K562 (cell line): Measurements from ENCODE around the gene HRCT1. TPM values are rescaled to one million over a fixed set of nuclear protein-coding genes. Genes with fewer than 3 reads are reported as not detected.
A peak's percentile ranks its signal among the peaks of the same experiment; 100 is the strongest.

Experiments
- CHAMP1 ChIP-seq: fragments of 450-650 bp; IDR thresholded peaks from 2 replicates; pipeline ENCODE4 v1.6.1; 2016; ENCODE audit warnings: mild to moderate bottlenecking
- DEAF1 ChIP-seq: fragments of 450-650 bp; formaldehyde crosslinking; IDR thresholded peaks from 2 replicates; pipeline ENCODE4 v1.4.0; 2020; ENCODE audit warnings: mild to moderate bottlenecking, moderate library complexity
- E2F8 ChIP-seq: fragments of 450-650 bp; IDR thresholded peaks from 2 replicates; pipeline ENCODE4 v1.7.1; 2018; ENCODE audit warnings: mild to moderate bottlenecking, low read depth; ENCODE audit not compliant: partially characterized antibody
- E4F1 ChIP-seq: fragments of 250-450 bp; sonication (Bioruptor Pico); IDR thresholded peaks from 2 replicates; pipeline ENCODE4 v1.5.0; 2021; ENCODE audit warnings: mild to moderate bottlenecking, borderline replicate concordance
- JUND ChIP-seq, 2 experiments: IDR thresholded peaks; 2 replicates in 1 of 2; 3 replicates in 1 of 2; pipeline ENCODE4 v1.6.1; 2011; ENCODE audit warnings: borderline replicate concordance in 2 of 2, low read depth in 2 of 2, low read length in 2 of 2, improper control_type of control experiment in 1 of 2, missing biosample characterization in 1 of 2, missing genetic modification characterization in 1 of 2, missing genetic modification reagents in 1 of 2
- MAZ ChIP-seq, 2 experiments: fragments of 450-650 bp in 1 of 2; sonication (generic) in 1 of 2; formaldehyde crosslinking; IDR thresholded peaks in 1 of 2; conservative IDR thresholded peaks in 1 of 2; 2 replicates each; pipeline versions ENCODE4 v1.4.0 to v1.5.0; 2020; ENCODE audit warnings: mild to moderate bottlenecking in 1 of 2, missing genetic modification reagents in 1 of 2
- MTA3 ChIP-seq: fragments of 450-650 bp; formaldehyde crosslinking; IDR thresholded peaks from 2 replicates; pipeline ENCODE4 v1.6.1; 2017; ENCODE audit warnings: mild to moderate bottlenecking, borderline replicate concordance
- NONO ChIP-seq, 2 experiments: fragments of 200-400 bp in 1 of 2; fragments of 450-650 bp in 1 of 2; formaldehyde crosslinking in 1 of 2; IDR thresholded peaks; 2 replicates each; pipeline ENCODE4 v1.6.1; 2017; ENCODE audit warnings: low read depth in 2 of 2, mild to moderate bottlenecking in 2 of 2, moderate library complexity in 2 of 2, low read length in 1 of 2
- PHF21A ChIP-seq: fragments of 450-650 bp; IDR thresholded peaks from 2 replicates; pipeline ENCODE4 v1.6.1; 2017; ENCODE audit warnings: low read depth, borderline replicate concordance
- PKNOX1 ChIP-seq: fragments of 450-650 bp; IDR thresholded peaks from 2 replicates; pipeline ENCODE4 v1.6.1; 2016
- SETDB1 ChIP-seq: IDR thresholded peaks from one replicate; pipeline ENCODE4 v1.6.1; 2012; ENCODE audit warnings: low read length, control low read depth, inconsistent platforms
- SMARCA4 ChIP-seq: fragments of 450-650 bp; IDR thresholded peaks from 2 replicates; pipeline ENCODE4 v1.6.1; 2016
- SOX6 ChIP-seq: fragments of 450-650 bp; IDR thresholded peaks from 2 replicates; pipeline ENCODE4 v1.6.1; 2014; ENCODE audit warnings: mild to moderate bottlenecking
- STAG1 ChIP-seq: sonication (generic); formaldehyde crosslinking; IDR thresholded peaks from 2 replicates; pipeline ENCODE4 v1.5.0; 2020; ENCODE audit warnings: missing genetic modification reagents, borderline replicate concordance
- TAL1 ChIP-seq: fragments of 450-650 bp; IDR thresholded peaks from 2 replicates; pipeline ENCODE4 v1.6.1; 2016; ENCODE audit warnings: mild to moderate bottlenecking
- polyA plus RNA-seq, 8 experiments: library from polyadenylated mRNA; depleted of rRNA in 4 of 8; stranded (reverse) in 5 of 8; unstranded in 3 of 8; fragments of >200 nt; fragmentation: Nextera tagmentation in 2 of 8; fragmentation: Illumina TruSeq in 1 of 8; extraction: Ambion mirVana in 2 of 8; extraction: Trizol in 1 of 8; gene quantifications; 2 replicates each; pipeline versions ENCODE4 v1.2.1 to v1.2.3, GENCODE V29; 2011 to 2014; ENCODE audit warnings: inconsistent platforms in 1 of 8, missing spikeins in 1 of 8
- total RNA-seq, 7 experiments: library from RNA; depleted of rRNA in 6 of 7; stranded (reverse); fragments of >200 nt in 6 of 7; fragmentation: Illumina TruSeq in 2 of 7; extraction: Trizol in 2 of 7; gene quantifications; 2 replicates each; pipeline versions ENCODE4 v1.2.1 to v1.2.3, GENCODE V29; 2011 to 2021; ENCODE audit warnings: low replicate concordance in 1 of 7

Gene HRCT1
- total and polyA plus RNA-seq, 9 of the 15 experiments (the other 6 are each of a cell fraction or from before 2014, with no cell fraction given) = 0.40 TPM; not detected in 8

DNA sequence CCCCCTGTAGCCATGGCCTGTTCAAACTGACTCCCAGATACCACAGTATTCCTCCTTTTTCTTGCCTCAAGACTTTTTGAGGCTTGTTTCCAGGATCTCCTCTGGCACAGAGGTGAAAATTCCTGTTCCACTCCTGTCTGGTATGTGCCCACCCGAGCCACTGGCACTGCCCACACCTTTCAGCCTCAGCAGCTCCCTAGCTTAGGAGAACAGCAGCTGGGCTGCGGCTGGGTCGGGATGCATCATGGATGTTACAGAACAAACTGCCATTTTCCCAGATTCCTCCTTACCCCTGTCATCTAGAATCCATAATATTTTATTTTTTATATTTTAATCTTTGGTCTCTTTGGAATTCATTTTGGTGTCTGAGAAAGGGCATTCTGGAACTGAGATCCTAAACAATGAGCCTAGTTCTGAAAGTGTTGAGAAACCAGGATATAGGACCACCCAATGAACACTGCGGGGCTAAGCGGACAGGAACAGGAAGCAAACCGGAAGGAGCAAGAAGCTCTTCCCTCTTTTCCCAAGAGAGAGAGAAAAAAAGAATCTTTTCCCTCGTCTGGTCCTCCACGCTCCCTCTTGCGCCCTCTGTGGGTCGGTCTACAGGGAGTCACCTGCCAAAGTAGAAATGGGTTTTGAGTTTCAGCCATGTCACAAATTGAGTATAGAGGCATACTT, 39.5 kb downstream of the HRCT1 start (continued):
- peak; percentile 36; the same call in 1 of the 2 replicates for TF ChIP-seq SMARCA4
- 0 out of 2 replicates have a peak, but pooled peaks have one; percentile 30 for TF ChIP-seq PHF21A
- TF ChIP-seq DEAF1 (CRISPR knock-in tag) = peak; percentile 45; the same call in 1 of the 2 replicates
- TF ChIP-seq MAZ (CRISPR knock-in tag; conservative IDR thresholded peaks at IDR 0.05 in 1 of 2, IDR thresholded peaks at IDR 0.05 in 1 of 2) = 0 out of 4 replicates have a peak, but pooled peaks of 1 of the 2 experiments have one; percentile 31
- no peak for TF ChIP-seq E4F1 (CRISPR knock-in tag)
- TF ChIP-seq MTA3 = 0 out of 2 replicates have a peak, but pooled peaks have one; percentile 29
- TF ChIP-seq SOX6 = no peak; the same call in 1 of the 2 replicates
- no peak for TF ChIP-seq SETDB1
- no peak for TF ChIP-seq STAG1 (CRISPR knock-in tag)
- peak; percentile 22; the same call in 1 of the 2 replicates for TF ChIP-seq JUND (IDR thresholded peaks at IDR 0.05; ENCODE audit: borderline replicate concordance, low read depth, low read length)
- TF ChIP-seq JUND (tag; IDR thresholded peaks at IDR 0.05; ENCODE audit: borderline replicate concordance, low read depth, low read length) = no peak; the same call in 2 of the 3 replicates
- TF ChIP-seq PKNOX1 = peak; percentile 23; the same call in 1 of the 2 replicates
- TF ChIP-seq TAL1 = no peak
- peak; percentile 68; the same call in 1 of the 2 replicates for TF ChIP-seq CHAMP1
- 0 out of 4 replicates have a peak, but pooled peaks of 1 of the 2 experiments have one; percentile 32 for TF ChIP-seq NONO (IDR thresholded peaks at IDR 0.05; ENCODE audit: low read depth in 2 of 2, low read length in 1 of 2)
- peak; percentile 69 for TF ChIP-seq E2F8
